B cell (primary cell): ENCODE results near the gene NTN1. TPM values are rescaled to one million over a fixed set of nuclear protein-coding genes. Genes with fewer than 3 reads are reported as not detected.

Experiments
- ATAC-seq: fragments of 200-7000 bp; cut with Tn5 transposase; one replicate; pipeline ENCODE4 v1.10.0; 2021; ENCODE audit warnings: low read depth, mild to moderate bottlenecking, moderate number of reproducible peaks, moderate library complexity
- CTCF ChIA-PET: fragments of 350-600 bp; sonication (Branson Sonifier 250); formaldehyde crosslinking; loops from one replicate; lab custom pipeline; 2021; ENCODE audit warnings: antibody characterized with exemption, inconsistent platforms; lab: Charles Lee
- POLR2A ChIA-PET: fragments of 350-600 bp; sonication (Branson Sonifier 250); formaldehyde crosslinking; loops from one replicate; lab custom pipeline; 2021; ENCODE audit warnings: antibody characterized with exemption; lab: Charles Lee
- DNase-seq: peaks from one replicate; pipeline ENCODE4 v3.0.0; 2013
- H2AFZ ChIP-seq: 2 replicates; pipeline ENCODE4 v1.6.1; 2012; ENCODE audit warnings: mild to moderate bottlenecking, low read depth, low read length; ENCODE audit not compliant: insufficient read depth, poor library complexity, severe bottlenecking
- H3K27ac ChIP-seq, 2 donors: 1 replicate in 1 of 2; 2 replicates in 1 of 2; pipeline ENCODE4 v1.5.1; 2012 to 2013; ENCODE audit warnings: low read length in 2 of 2, mild to moderate bottlenecking in 2 of 2, moderate library complexity in 1 of 2
- H3K27me3 ChIP-seq, 4 experiments: fragments of 200-600 bp in 1 of 4; sonication (generic) in 1 of 4; replicated peaks in 1 of 4; 1 replicate in 2 of 4; 2 replicates in 2 of 4; pipeline versions ENCODE4 v1.6.1 to v1.7.0; 2013 to 2016; ENCODE audit warnings: low read length in 3 of 4, mild to moderate bottlenecking in 2 of 4, mixed read lengths in 1 of 4, moderate library complexity in 1 of 4; ENCODE audit not compliant: insufficient read depth in 4 of 4, control insufficient read depth in 3 of 4; ENCODE audit errors: control extremely low read depth in 1 of 4
- H3K36me3 ChIP-seq, 2 experiments: replicated peaks in 1 of 2; 1 replicate in 1 of 2; 2 replicates in 1 of 2; pipeline versions ENCODE4 v1.6.1 to v1.7.1; 2013; ENCODE audit warnings: low read length in 1 of 2; ENCODE audit not compliant: insufficient read depth in 2 of 2, control insufficient read depth in 1 of 2; ENCODE audit errors: control extremely low read depth in 1 of 2, extremely low read depth in 1 of 2
- H3K4me1 ChIP-seq, 2 donors: fragments of 200-600 bp in 1 of 2; sonication (generic) in 1 of 2; 1 replicate in 1 of 2; 2 replicates in 1 of 2; pipeline versions ENCODE4 v1.5.1 to v1.6.1; 2013 to 2017; ENCODE audit warnings: low read length in 2 of 2; ENCODE audit not compliant: control insufficient read depth in 2 of 2, insufficient read depth in 2 of 2
- H3K4me2 ChIP-seq: replicated peaks from 2 replicates; pipeline ENCODE3; 2012; ENCODE audit warnings: mild to moderate bottlenecking, low read depth, low read length; ENCODE audit not compliant: poor library complexity, severe bottlenecking
- H3K4me3 ChIP-seq, 5 experiments: fragments of 200-600 bp in 1 of 5; sonication (generic) in 1 of 5; 1 replicate in 3 of 5; 2 replicates in 2 of 5; pipeline versions ENCODE4 v1.5.1 to v1.7.0; 2011 to 2016; ENCODE audit warnings: low read length in 4 of 5, mild to moderate bottlenecking in 4 of 5, low read depth in 2 of 5, control low read depth in 1 of 5, moderate library complexity in 1 of 5; ENCODE audit not compliant: insufficient read depth in 1 of 5; ENCODE audit errors: control extremely low read depth in 1 of 5, extremely low read depth in 1 of 5
- H3K79me2 ChIP-seq: fragments of 200-600 bp; sonication (generic); one replicate; pipeline ENCODE4 v1.6.0; 2016; ENCODE audit warnings: low read length; ENCODE audit not compliant: control insufficient read depth, insufficient read depth
- H3K9ac ChIP-seq: fragments of 200-600 bp; sonication (generic); 2 replicates; pipeline ENCODE4 v1.6.1; 2017; ENCODE audit warnings: mild to moderate bottlenecking, low read length, moderate library complexity
- H3K9me3 ChIP-seq, 3 donors: one replicate each; pipeline versions ENCODE4 v1.6.1 to v1.7.1; 2013; ENCODE audit warnings: low read length in 2 of 3; ENCODE audit not compliant: control insufficient read depth in 2 of 3, insufficient read depth in 1 of 3; ENCODE audit errors: control extremely low read depth in 1 of 3
- H4K20me1 ChIP-seq: 2 replicates; pipeline ENCODE4 v1.6.0; 2012; ENCODE audit warnings: mild to moderate bottlenecking, low read length; ENCODE audit not compliant: insufficient read depth, control insufficient read depth, poor library complexity, severe bottlenecking
- H3K27ac Mint-ChIP-seq: one replicate; pipeline ENCODE4 v1.8.0; 2021; ENCODE audit warnings: mixed read lengths
- H3K27me3 Mint-ChIP-seq: one replicate; pipeline ENCODE4 v1.8.0; 2021; ENCODE audit warnings: mixed read lengths
- H3K4me1 Mint-ChIP-seq: one replicate; pipeline ENCODE4 v1.8.0; 2021; ENCODE audit warnings: mixed read lengths
- H3K4me3 Mint-ChIP-seq: one replicate; pipeline ENCODE4 v1.8.0; 2021; ENCODE audit warnings: mixed read lengths
- H3K9me3 Mint-ChIP-seq: one replicate; pipeline ENCODE4 v1.8.0; 2022; ENCODE audit warnings: mixed read lengths; ENCODE audit not compliant: insufficient read depth
- CTCF ChIP-seq: fragments of 200-600 bp; IDR thresholded peaks from one replicate; pipeline ENCODE4 v1.8.0; 2022; ENCODE audit warnings: antibody characterized with exemption, mild to moderate bottlenecking
- EZH2 ChIP-seq: IDR thresholded peaks from 2 replicates; pipeline ENCODE4 v1.6.1; 2012; ENCODE audit warnings: borderline replicate concordance, low read depth, mild to moderate bottlenecking, moderate library complexity, low read length; ENCODE audit not compliant: insufficient read depth, poor library complexity, severe bottlenecking
- WGBS: methylation state at CpG from one replicate; pipeline ENCODE4 v1.1.5; 2013; ENCODE audit warnings: missing lambda C conversion rate; ENCODE audit not compliant: insufficient coverage; 5-methylcytosine and 5-hydroxymethylcytosine counted together
- intact Hi-C: fragments of 100-400 bp; cut with micrococcal nuclease; formaldehyde crosslinking; loops from one replicate; pipeline ENCODE4 v1.10.0; 2022
- polyA plus RNA-seq: library from polyadenylated mRNA; depleted of rRNA; stranded (reverse); fragments of >200 nt; gene quantifications from 2 replicates; pipeline ENCODE4 v1.2.3, GENCODE V29; 2012
- small RNA-seq: library from RNA; depleted of rRNA; stranded (forward); fragments of <200 nt; gene quantifications from one replicate; pipeline ENCODE3, GENCODE V24; 2012; ENCODE audit warnings: low replicate concordance, low read depth; ENCODE audit not compliant: insufficient read length
- total RNA-seq, 2 donors: library from RNA; stranded (reverse); fragments of 120-200 nt in 1 of 2; gene quantifications; 1 replicate in 1 of 2; 2 replicates in 1 of 2; pipeline versions ENCODE4 v1.2.3 to v1.2.4, GENCODE V29; 2013 to 2022

Gene NTN1
- total and polyA plus RNA-seq, 2 donors (not counting 1 experiment from before 2014, with no cell fraction given), result 0.10 to 0.25 TPM

GRCh38 chr17:9292561-9292941, 271.2 kb downstream of the NTN1 start:
- H3K4me1 ChIP-seq, result peaks cover 12 to 13% of the 10 kb centered on the region in 2 donors
- Mint-ChIP-seq H3K27me3 (no peaks in the 10 kb centered on the region), H3K27ac (peak overlapping the region; percentile 3), H3K4me3 (no peak overlapping the region), H3K9me3 (no peaks in the 10 kb centered on the region), H3K4me1 (peaks cover 25% of the 10 kb centered on the region)
- peaks cover 2% of the 10 kb centered on the region for H3K79me2 ChIP-seq
- ChIA-PET CTCF (interaction anchor here (0.6 to 0.7 kb wide), 4 partner anchors 35 to 558 kb away, joined by 3 to 4 read pairs (median 3); no protein-coding TSS in a partner anchor), POLR2A (no interaction called here)
- 85% methylated on average over 2 of the region's 2 CpGs for WGBS
- no peak overlapping the region for H3K27ac ChIP-seq
- no peak for ATAC-seq
- no peaks in the 10 kb centered on the region for H3K9me3 ChIP-seq
- intact Hi-C loops, result no loop called here
- no peak for TF ChIP-seq EZH2
- TF ChIP-seq CTCF, result peak; percentile 6
- H3K4me2 ChIP-seq, result no peak overlapping the region
- no peak overlapping the region for H3K4me3 ChIP-seq
- no peaks in the 10 kb centered on the region for H4K20me1 ChIP-seq
- no peak overlapping the region for H3K9ac ChIP-seq
- no peak overlapping the region for H2AFZ ChIP-seq
- no peaks in the 10 kb centered on the region for H3K36me3 ChIP-seq
- H3K27me3 ChIP-seq, result no peaks in the 10 kb centered on the region
- no peak for DNase-seq

Small RNA genes within 50 kb of the gene (small RNA-seq; reads per million reads assigned to genes)
- gene AC005695.3, result not detected

Other genes with a start within 250 kb of the NTN1 start
- gene MFSD6L, start 222.1 kb upstream of the NTN1 start, total RNA-seq, result 0.22 and 0.37 TPM in 2 replicates
- 0.09 and 0.24 TPM in 2 replicates for gene MFSD6L, start 222.1 kb upstream of the NTN1 start, polyA plus RNA-seq
- gene PIK3R6, start 153.8 kb upstream of the NTN1 start, total RNA-seq, result 2.4 and 2.8 TPM in 2 replicates
- 2.8 and 11.0 TPM in 2 replicates for gene PIK3R6, start 153.8 kb upstream of the NTN1 start, polyA plus RNA-seq
- 69.9 and 70.0 TPM in 2 replicates for gene PIK3R5, start 55.8 kb upstream of the NTN1 start, total RNA-seq
- 52.0 and 63.1 TPM in 2 replicates for gene PIK3R5, start 55.8 kb upstream of the NTN1 start, polyA plus RNA-seq